HepG2 (cell line): ENCODE measurements around the gene CHCHD5. TPM values are rescaled to one million over a fixed set of nuclear protein-coding genes. Genes with fewer than 3 reads are reported as not detected.

Source experiments
- ARID4A ChIP-seq: sonication (generic); formaldehyde crosslinking; IDR thresholded peaks from 2 replicates; pipeline ENCODE4 v1.5.0; 2020; ENCODE audit warnings: mild to moderate bottlenecking, missing genetic modification reagents, borderline replicate concordance
- BHLHE40 ChIP-seq: IDR thresholded peaks from 2 replicates; pipeline ENCODE4 v1.6.1; 2011; ENCODE audit warnings: low read length, improper control_type of control experiment
- CENPT ChIP-seq: sonication (generic); formaldehyde crosslinking; IDR thresholded peaks from 2 replicates; pipeline ENCODE4 v1.8.0; 2022; ENCODE audit warnings: low read depth, mild to moderate bottlenecking, moderate library complexity, missing genetic modification reagents
- CERS6 ChIP-seq: sonication (generic); formaldehyde crosslinking; IDR thresholded peaks from 2 replicates; pipeline ENCODE4 v1.5.0; 2020; ENCODE audit warnings: missing genetic modification reagents
- FIP1L1 ChIP-seq: fragments of 200-400 bp; formaldehyde crosslinking; IDR thresholded peaks from 2 replicates; pipeline ENCODE4 v1.6.1; 2018; ENCODE audit warnings: low read depth, mild to moderate bottlenecking, low read length, moderate library complexity, borderline replicate concordance; ENCODE audit not compliant: insufficient read depth
- FOSL2 ChIP-seq: sonication (generic); formaldehyde crosslinking; IDR thresholded peaks from 2 replicates; pipeline ENCODE4 v1.4.0; 2020; ENCODE audit warnings: missing genetic modification reagents
- GABPB1 ChIP-seq: IDR thresholded peaks from 2 replicates; pipeline ENCODE4 v1.6.1; 2016; ENCODE audit warnings: mild to moderate bottlenecking, missing genetic modification reagents, moderate library complexity, missing compliant biosample characterization
- HBP1 ChIP-seq: IDR thresholded peaks from 2 replicates; pipeline ENCODE4 v1.6.1; 2016; ENCODE audit warnings: low read depth, control low read depth
- IRF9 ChIP-seq: sonication (generic); formaldehyde crosslinking; IDR thresholded peaks from 2 replicates; pipeline ENCODE4 v1.8.0; 2022; ENCODE audit warnings: missing genetic modification reagents, mild to moderate bottlenecking, borderline replicate concordance
- NR0B2 ChIP-seq: sonication (generic); formaldehyde crosslinking; IDR thresholded peaks from 2 replicates; pipeline ENCODE4 v1.4.0; 2020; ENCODE audit warnings: mild to moderate bottlenecking, missing genetic modification reagents
- NR2F2 ChIP-seq: IDR thresholded peaks from 2 replicates; pipeline ENCODE4 v1.6.1; 2012; ENCODE audit warnings: low read depth, inconsistent platforms, borderline replicate concordance
- PPARG ChIP-seq: conservative IDR thresholded peaks from 2 replicates; pipeline ENCODE4 v1.6.1; 2016; ENCODE audit warnings: missing biosample characterization, missing genetic modification reagents
- RXRB ChIP-seq: IDR thresholded peaks from 2 replicates; pipeline ENCODE4 v1.6.1; 2016; ENCODE audit warnings: borderline replicate concordance, missing genetic modification reagents, missing compliant biosample characterization
- XRCC5 ChIP-seq: fragments of 200-400 bp; formaldehyde crosslinking; optimal IDR thresholded peaks from 2 replicates; pipeline ENCODE3; 2017; ENCODE audit warnings: mild to moderate bottlenecking, low read length
- ZBTB25 ChIP-seq: IDR thresholded peaks from 2 replicates; pipeline ENCODE4 v1.6.1; 2018; ENCODE audit warnings: missing genetic modification reagents
- ZNF331 ChIP-seq: sonication (generic); formaldehyde crosslinking; IDR thresholded peaks from 2 replicates; pipeline ENCODE4 v1.4.0; 2020; ENCODE audit warnings: missing genetic modification reagents
- ZNF34 ChIP-seq: sonication (generic); formaldehyde crosslinking; IDR thresholded peaks from 2 replicates; pipeline ENCODE4 v1.4.0; 2020; ENCODE audit warnings: mild to moderate bottlenecking, missing genetic modification reagents, borderline replicate concordance
- ZNF563 ChIP-seq: sonication (generic); formaldehyde crosslinking; IDR thresholded peaks from 2 replicates; pipeline ENCODE4 v1.8.0; 2022; ENCODE audit warnings: mild to moderate bottlenecking, moderate library complexity, missing genetic modification reagents
- ZNF773 ChIP-seq: sonication (generic); formaldehyde crosslinking; IDR thresholded peaks from 2 replicates; pipeline ENCODE4 v1.4.0; 2020; ENCODE audit warnings: missing genetic modification reagents, borderline replicate concordance
- polyA plus RNA-seq, 8 experiments: library from polyadenylated mRNA; depleted of rRNA in 3 of 8; stranded (reverse) in 7 of 8; unstranded in 1 of 8; fragments of >200 nt; fragmentation: Illumina TruSeq in 4 of 8; extraction: Trizol in 4 of 8; gene quantifications; 2 replicates each; pipeline versions ENCODE4 v1.2.1 to v1.2.3, GENCODE V29; 2011 to 2016; ENCODE audit warnings: low read depth in 4 of 8, missing spikeins in 1 of 8, mixed read lengths in 1 of 8; ENCODE audit not compliant: insufficient read depth in 1 of 8
- total RNA-seq, 5 experiments: library from RNA; depleted of rRNA; stranded (reverse); fragments of >200 nt; fragmentation: Illumina TruSeq; extraction: Trizol; gene quantifications; 2 replicates each; pipeline ENCODE4 v1.2.3, GENCODE V29; 2016; ENCODE audit warnings: low read depth in 1 of 5

The CHCHD5 gene
- total and polyA plus RNA-seq, 2 of the 13 experiments (the other 11 are each of a cell fraction or from before 2014, with no cell fraction given) = 19.0 to 23.9 TPM

- peak; percentile 91 for TF ChIP-seq ZNF34
- peak; percentile 70 for TF ChIP-seq XRCC5
- no peak for TF ChIP-seq CENPT (CRISPR knock-in tag)
- TF ChIP-seq HBP1 (CRISPR knock-in tag) = peak; percentile 70
- peak; percentile 97 for TF ChIP-seq ARID4A (CRISPR knock-in tag)
- TF ChIP-seq ZNF563 (CRISPR knock-in tag) = peak; percentile 92
- peak; percentile 26; the same call in 1 of the 2 replicates for TF ChIP-seq BHLHE40
- peak; percentile 11; the same call in 1 of the 2 replicates for TF ChIP-seq FOSL2 (CRISPR knock-in tag)
- TF ChIP-seq ZNF773 (CRISPR knock-in tag) = no peak
- TF ChIP-seq ZBTB25 (CRISPR knock-in tag) = peak; percentile 100
- TF ChIP-seq FIP1L1 = peak; percentile 30; the same call in 1 of the 2 replicates
- TF ChIP-seq IRF9 (CRISPR knock-in tag) = peak; percentile 94
- peak; percentile 20; the same call in 1 of the 2 replicates for TF ChIP-seq NR2F2
- peak; percentile 53; the same call in 1 of the 2 replicates for TF ChIP-seq PPARG (CRISPR knock-in tag)
- TF ChIP-seq RXRB (CRISPR knock-in tag) = peak; percentile 27; the same call in 1 of the 2 replicates
- peak; percentile 99 for TF ChIP-seq GABPB1 (CRISPR knock-in tag)
- no peak; the same call in 1 of the 2 replicates for TF ChIP-seq NR0B2 (CRISPR knock-in tag)
- TF ChIP-seq CERS6 = 0 out of 2 replicates have a peak, but pooled peaks have one; percentile 58
- peak; percentile 56; the same call in 1 of the 2 replicates for TF ChIP-seq ZNF331 (CRISPR knock-in tag)
Observed at GRCh38 chr2:112584134-112584890, at the start of gene CHCHD5 (continued).
